H9 (cell line): Measurements from ENCODE around the gene APOBEC3G. TPM values are rescaled to one million over a fixed set of nuclear protein-coding genes. Genes with fewer than 3 reads are reported as not detected.

Experiments
- DNase-seq: peaks from one replicate; pipeline ENCODE4 v3.0.0-alpha.2; 2017
- H2AFZ ChIP-seq: one replicate; pipeline ENCODE4 v1.6.1; 2013; ENCODE audit warnings: mild to moderate bottlenecking, low read length, control low read depth, moderate library complexity
- H2AK5ac ChIP-seq: 2 replicates; pipeline ENCODE4 v1.6.1; 2013; ENCODE audit warnings: low read length, control low read depth, mixed read lengths; ENCODE audit not compliant: insufficient read length
- H2BK120ac ChIP-seq: one replicate; pipeline ENCODE4 v1.6.1; 2013; ENCODE audit warnings: low read depth, mild to moderate bottlenecking, low read length, control low read depth, inconsistent platforms; ENCODE audit not compliant: poor library complexity, severe bottlenecking
- H2BK12ac ChIP-seq: 2 replicates; pipeline ENCODE4 v1.6.1; 2013; ENCODE audit warnings: low read length, control low read depth, mixed read lengths, low read depth; ENCODE audit not compliant: insufficient read length
- H2BK15ac ChIP-seq: 2 replicates; pipeline ENCODE4 v1.6.1; 2013; ENCODE audit warnings: low read depth, low read length, control low read depth
- H2BK20ac ChIP-seq: one replicate; pipeline ENCODE4 v1.6.1; 2013; ENCODE audit warnings: low read depth, mild to moderate bottlenecking, low read length, control low read depth, inconsistent platforms; ENCODE audit not compliant: poor library complexity, severe bottlenecking
- H2BK5ac ChIP-seq: 2 replicates; pipeline ENCODE4 v1.6.1; 2013; ENCODE audit warnings: low read length, control low read depth, mixed read lengths; ENCODE audit not compliant: insufficient read length
- H3K14ac ChIP-seq: 2 replicates; pipeline ENCODE4 v1.6.1; 2013; ENCODE audit warnings: low read length, control low read depth; ENCODE audit not compliant: insufficient read depth
- H3K18ac ChIP-seq: 2 replicates; pipeline ENCODE4 v1.6.1; 2013; ENCODE audit warnings: low read depth, mild to moderate bottlenecking, mixed read lengths, low read length, control low read depth; ENCODE audit not compliant: insufficient read length
- H3K23ac ChIP-seq: 2 replicates; pipeline ENCODE4 v1.6.1; 2013; ENCODE audit warnings: low read length, control low read depth, mixed read lengths, low read depth; ENCODE audit not compliant: insufficient read length
- H3K23me2 ChIP-seq: 2 replicates; pipeline ENCODE4 v1.6.1; 2013; ENCODE audit warnings: low read depth, mild to moderate bottlenecking, mixed read lengths, low read length, control low read depth; ENCODE audit not compliant: insufficient read length, poor library complexity, severe bottlenecking
- H3K27ac ChIP-seq: 2 replicates; pipeline ENCODE4 v1.5.1; 2013; ENCODE audit warnings: low read length, control low read depth, mixed read lengths, low read depth; ENCODE audit not compliant: insufficient read length
- H3K27me3 ChIP-seq: 2 replicates; pipeline ENCODE4 v1.6.1; 2013; ENCODE audit warnings: low read length, control low read depth, inconsistent platforms; ENCODE audit not compliant: insufficient read depth
- H3K4ac ChIP-seq: 2 replicates; pipeline ENCODE4 v1.6.1; 2013; ENCODE audit warnings: low read depth, mild to moderate bottlenecking, control low read depth, inconsistent platforms, low read length, moderate library complexity
- H3K4me1 ChIP-seq: 2 replicates; pipeline ENCODE4 v1.6.1; 2013; ENCODE audit warnings: low read length, control low read depth, inconsistent platforms; ENCODE audit not compliant: insufficient read depth
- H3K4me2 ChIP-seq: 2 replicates; pipeline ENCODE4 v1.6.1; 2013; ENCODE audit warnings: low read length, control low read depth, mixed read lengths; ENCODE audit not compliant: insufficient read length, insufficient read depth
- H3K56ac ChIP-seq: 2 replicates; pipeline ENCODE4 v1.6.1; 2013; ENCODE audit warnings: low read depth, mild to moderate bottlenecking, mixed read lengths, low read length, control low read depth; ENCODE audit not compliant: insufficient read length
- H3K79me1 ChIP-seq: 2 replicates; pipeline ENCODE4 v1.6.1; 2013; ENCODE audit warnings: low read depth, mild to moderate bottlenecking, moderate library complexity, low read length, control low read depth, inconsistent platforms; ENCODE audit not compliant: insufficient read depth, poor library complexity, severe bottlenecking
- H3K79me2 ChIP-seq: 2 replicates; pipeline ENCODE4 v1.6.1; 2013; ENCODE audit warnings: low read length, control low read depth, inconsistent platforms; ENCODE audit not compliant: insufficient read depth
- H3K9ac ChIP-seq: 2 replicates; pipeline ENCODE4 v1.6.1; 2013; ENCODE audit warnings: low read length, control low read depth, mixed read lengths; ENCODE audit not compliant: insufficient read length; ENCODE audit errors: extremely low read depth
- H3K9me3 ChIP-seq: one replicate; pipeline ENCODE4 v1.6.1; 2013; ENCODE audit warnings: low read depth, low read length, inconsistent platforms; ENCODE audit not compliant: control insufficient read depth
- H3T11ph ChIP-seq: one replicate; pipeline ENCODE4 v1.6.1; 2013; ENCODE audit warnings: mild to moderate bottlenecking, low read length, control low read depth, inconsistent platforms
- H4K20me1 ChIP-seq: one replicate; pipeline ENCODE4 v1.6.1; 2013; ENCODE audit not compliant: control insufficient read depth, insufficient read length, insufficient read depth
- H4K5ac ChIP-seq: 2 replicates; pipeline ENCODE4 v1.6.1; 2013; ENCODE audit warnings: low read depth, mild to moderate bottlenecking, mixed read lengths, low read length, control low read depth; ENCODE audit not compliant: insufficient read length
- H4K8ac ChIP-seq: replicated peaks from 2 replicates; pipeline ENCODE4 v1.6.1; 2013; ENCODE audit warnings: low read length, control low read depth, mixed read lengths, low read depth; ENCODE audit not compliant: insufficient read length
- H4K91ac ChIP-seq: 2 replicates; pipeline ENCODE4 v1.6.1; 2013; ENCODE audit warnings: low read depth, mild to moderate bottlenecking, moderate library complexity, mixed read lengths, low read length, control low read depth; ENCODE audit not compliant: insufficient read length
- H3K27ac Mint-ChIP-seq, 3 experiments: 2 replicates in 2 of 3; 3 replicates in 1 of 3; pipeline ENCODE4 v1.8.0; 2020 to 2021; ENCODE audit warnings: mixed read lengths in 3 of 3, mild to moderate bottlenecking in 1 of 3, moderate library complexity in 1 of 3
- H3K27me3 Mint-ChIP-seq: 2 replicates; pipeline ENCODE4 v1.8.0; 2021; ENCODE audit warnings: low read depth, mild to moderate bottlenecking, moderate library complexity, mixed read lengths
- H3K36me3 Mint-ChIP-seq, 3 experiments: 2 replicates in 2 of 3; 3 replicates in 1 of 3; pipeline ENCODE4 v1.8.0; 2020 to 2021; ENCODE audit warnings: low read depth in 3 of 3, mixed read lengths in 3 of 3; ENCODE audit not compliant: insufficient read depth in 1 of 3
- H3K4me1 Mint-ChIP-seq, 2 experiments: 2 replicates each; pipeline ENCODE4 v1.8.0; 2020; ENCODE audit warnings: mixed read lengths in 2 of 2
- H3K4me3 Mint-ChIP-seq, 2 experiments: 2 replicates in 1 of 2; 3 replicates in 1 of 2; pipeline ENCODE4 v1.8.0; 2020 to 2021; ENCODE audit warnings: mild to moderate bottlenecking in 2 of 2, mixed read lengths in 2 of 2, moderate library complexity in 1 of 2
- H3K9me3 Mint-ChIP-seq, 2 experiments: 2 replicates in 1 of 2; 3 replicates in 1 of 2; pipeline ENCODE4 v1.8.0; 2020; ENCODE audit warnings: mild to moderate bottlenecking in 2 of 2, mixed read lengths in 2 of 2, moderate library complexity in 1 of 2
- CTCF ChIP-seq: fragments of 200-600 bp; sonication (generic); conservative IDR thresholded peaks from 3 replicates; pipeline ENCODE4 v1.8.0; 2021; ENCODE audit warnings: antibody characterized with exemption, mild to moderate bottlenecking
- WGBS: extraction: QIAGEN DNeasy Blood & Tissue Kit; methylation state at CpG from one replicate; pipeline ENCODE4 v1.1.7; 2013; ENCODE audit warnings: missing lambda C conversion rate, low lambda C conversion rate, mixed read lengths; ENCODE audit not compliant: insufficient read length; ENCODE audit errors: extremely low coverage; 5-methylcytosine and 5-hydroxymethylcytosine counted together
- total RNA-seq: library from RNA; stranded (reverse); gene quantifications from 2 replicates; pipeline ENCODE4 v1.2.1, GENCODE V29; 2021

The APOBEC3G gene
- total RNA-seq, 1 experiment from 2014 or later: 2.4 TPM

GRCh38 chr22:39091126-39092081 lies 14.3 kb downstream of the APOBEC3G start:
- DNase-seq: no peak
- Mint-ChIP-seq H3K4me1 (peaks cover 9 to 26% of the 10 kb centered on the region in 2 experiments), H3K9me3 (no peaks in the 10 kb centered on the region; a peak in 1 of 5 replicates), H3K4me3 (no peak overlapping the region), H3K27me3 (peaks cover 13% of the 10 kb centered on the region), H3K36me3 (no peaks in the 10 kb centered on the region), H3K27ac (no peak overlapping the region)
- Histone ChIP-seq H3K56ac (no peak overlapping the region), H3K23ac (no peak overlapping the region), H4K20me1 (peaks cover 2% of the 10 kb centered on the region), H4K91ac (no peak overlapping the region), H4K5ac (no peak overlapping the region), H2BK120ac (no peak overlapping the region), H2BK5ac (no peak overlapping the region), H3K9me3 (no peaks in the 10 kb centered on the region), H3K14ac (no peak overlapping the region), H3K4me2 (no peak overlapping the region), H2BK12ac (no peak overlapping the region), H3K4ac (no peak overlapping the region), H3T11ph (no peak overlapping the region), H3K79me1 (no peaks in the 10 kb centered on the region), H4K8ac (no peak overlapping the region), H2AFZ (no peak overlapping the region), H3K9ac (no peak overlapping the region), H3K27me3 (no peaks in the 10 kb centered on the region), H3K23me2 (no peaks in the 10 kb centered on the region), H3K79me2 (0 out of 2 replicates have a peak, but pooled peaks cover 2% of the 10 kb centered on the region), H3K18ac (no peak overlapping the region), H3K27ac (no peak overlapping the region), H2AK5ac (no peak overlapping the region), H3K4me1 (peaks cover 4% of the 10 kb centered on the region; the same call in 1 of the 2 replicates), H2BK15ac (no peak overlapping the region), H2BK20ac (no peak overlapping the region)
- TF ChIP-seq CTCF: no peak
- WGBS: no CpG with 5 or more reads among the region's 23 CpGs
